GM23338 (cell line): ENCODE data around the gene ADAP1. TPM values are rescaled to one million over a fixed set of nuclear protein-coding genes. Genes with fewer than 3 reads are reported as not detected.

Source experiments
- ATAC-seq: fragments of 200-7000 bp; cut with Tn5 transposase; 3 replicates; pipeline ENCODE4 v1.9.1; 2020
- DNase-seq: peaks from one replicate; pipeline ENCODE4 v3.0.0-alpha.2; 2015; ENCODE audit warnings: low spot score
- H2AFZ ChIP-seq: fragments of 200-600 bp; sonication (generic); 2 replicates; pipeline ENCODE4 v1.8.0; 2016; ENCODE audit warnings: antibody characterized with exemption, mild to moderate bottlenecking, moderate library complexity
- H3F3A ChIP-seq: fragments of 200-600 bp; sonication (generic); replicated peaks from 2 replicates; pipeline ENCODE4 v1.8.0; 2017; ENCODE audit warnings: antibody characterized with exemption, mixed run types, low read depth
- H3K27ac ChIP-seq: fragments of 200-600 bp; sonication (generic); 2 replicates; pipeline ENCODE4 v1.6.1; 2016; ENCODE audit warnings: low read depth
- H3K27me3 ChIP-seq: fragments of 200-600 bp; sonication (generic); 2 replicates; pipeline ENCODE4 v1.8.0; 2016; ENCODE audit warnings: mild to moderate bottlenecking, mixed run types, moderate library complexity; ENCODE audit not compliant: insufficient read depth
- H3K36me3 ChIP-seq: fragments of 200-600 bp; sonication (generic); 2 replicates; pipeline ENCODE4 v1.8.0; 2016; ENCODE audit warnings: mild to moderate bottlenecking; ENCODE audit not compliant: insufficient read depth
- H3K4me1 ChIP-seq: fragments of 200-600 bp; sonication (generic); 2 replicates; pipeline ENCODE4 v1.8.0; 2016; ENCODE audit warnings: mild to moderate bottlenecking, moderate library complexity; ENCODE audit not compliant: insufficient read depth
- H3K4me2 ChIP-seq: fragments of 200-600 bp; sonication (generic); 2 replicates; pipeline ENCODE4 v1.7.1; 2017; ENCODE audit warnings: mixed run types
- H3K4me3 ChIP-seq: fragments of 200-600 bp; sonication (generic); 2 replicates; pipeline ENCODE4 v1.6.1; 2016; ENCODE audit warnings: mixed run types
- H3K79me2 ChIP-seq: fragments of 200-600 bp; sonication (generic); replicated peaks from 2 replicates; pipeline ENCODE4 v1.8.0; 2017; ENCODE audit warnings: mild to moderate bottlenecking; ENCODE audit not compliant: insufficient read depth
- H3K9me2 ChIP-seq: fragments of 200-600 bp; sonication (generic); 2 replicates; pipeline ENCODE4 v1.8.0; 2017; ENCODE audit not compliant: insufficient read depth
- H4K20me1 ChIP-seq: fragments of 200-600 bp; sonication (generic); replicated peaks from 2 replicates; pipeline ENCODE4 v1.8.0; 2017; ENCODE audit warnings: mild to moderate bottlenecking; ENCODE audit not compliant: insufficient read depth
- H3K27ac Mint-ChIP-seq: 2 replicates; pipeline ENCODE4 v1.8.0; 2020; ENCODE audit warnings: inconsistent platforms, mild to moderate bottlenecking, moderate library complexity, mixed read lengths
- H3K27me3 Mint-ChIP-seq: 3 replicates; pipeline ENCODE4 v1.8.0; 2022; ENCODE audit warnings: low read depth, mild to moderate bottlenecking, moderate library complexity, mixed read lengths, inconsistent platforms; ENCODE audit not compliant: insufficient read depth, poor library complexity
- H3K36me3 Mint-ChIP-seq: 3 replicates; pipeline ENCODE4 v1.8.0; 2021; ENCODE audit warnings: low read depth, mild to moderate bottlenecking, inconsistent platforms, moderate library complexity, mixed read lengths
- H3K4me1 Mint-ChIP-seq: 3 replicates; pipeline ENCODE4 v1.8.0; 2020; ENCODE audit warnings: mild to moderate bottlenecking, inconsistent platforms, mixed read lengths
- H3K4me3 Mint-ChIP-seq: 3 replicates; pipeline ENCODE4 v1.8.0; 2021; ENCODE audit warnings: moderate library complexity, mild to moderate bottlenecking, inconsistent platforms, mixed read lengths
- H3K9me3 Mint-ChIP-seq: 3 replicates; pipeline ENCODE4 v1.8.0; 2020; ENCODE audit warnings: moderate library complexity, mild to moderate bottlenecking, inconsistent platforms, mixed read lengths
- CREB1 ChIP-seq: fragments of 250-450 bp; sonication (Bioruptor Pico); IDR thresholded peaks from 2 replicates; pipeline ENCODE4 v1.5.0; 2020; ENCODE audit warnings: low read depth, mild to moderate bottlenecking, moderate library complexity
- CTCF ChIP-seq, 2 experiments: fragments of 200-600 bp in 1 of 2; sonication (generic) in 1 of 2; conservative IDR thresholded peaks; 2 replicates each; pipeline versions ENCODE4 v1.5.1 to v1.6.1; 2016 to 2017; ENCODE audit warnings: antibody characterized with exemption in 2 of 2, low read depth in 2 of 2, mild to moderate bottlenecking in 2 of 2, moderate library complexity in 1 of 2
- ETS1 ChIP-seq: IDR thresholded peaks from 2 replicates; pipeline ENCODE4 v1.6.1; 2016; ENCODE audit warnings: antibody characterized with exemption
- EZH2 ChIP-seq: fragments of 200-600 bp; sonication (generic); IDR thresholded peaks from one replicate; pipeline ENCODE4 v1.8.0; 2017; ENCODE audit warnings: antibody characterized with exemption, mild to moderate bottlenecking, low read depth; ENCODE audit not compliant: unreplicated experiment
- EZH2phosphoT487 ChIP-seq: fragments of 200-600 bp; sonication (generic); IDR thresholded peaks from one replicate; pipeline ENCODE4 v1.8.1; 2018; ENCODE audit warnings: antibody characterized with exemption; ENCODE audit not compliant: unreplicated experiment
- JUNB ChIP-seq: IDR thresholded peaks from one replicate; pipeline ENCODE4 v1.6.1; 2016; ENCODE audit warnings: antibody characterized with exemption; ENCODE audit not compliant: unreplicated experiment
- NANOG ChIP-seq: IDR thresholded peaks from 2 replicates; pipeline ENCODE4 v1.6.1; 2016; ENCODE audit warnings: antibody characterized with exemption, borderline replicate concordance
- POLR2AphosphoS5 ChIP-seq: IDR thresholded peaks from 2 replicates; pipeline ENCODE4 v1.6.1; 2016; ENCODE audit warnings: antibody characterized with exemption, low read depth
- REST ChIP-seq: IDR thresholded peaks from one replicate; pipeline ENCODE4 v1.6.1; 2018; ENCODE audit warnings: antibody characterized with exemption; ENCODE audit not compliant: unreplicated experiment
- STAT1 ChIP-seq: IDR thresholded peaks from one replicate; pipeline ENCODE4 v1.6.1; 2016; ENCODE audit warnings: antibody characterized with exemption; ENCODE audit not compliant: unreplicated experiment
- ZNF114 ChIP-seq: fragments of 250-450 bp; sonication (Bioruptor Pico); IDR thresholded peaks from 2 replicates; pipeline ENCODE4 v1.5.0; 2020; ENCODE audit warnings: mild to moderate bottlenecking, moderate library complexity
- ZNF331 ChIP-seq: fragments of 250-450 bp; sonication (Bioruptor Pico); IDR thresholded peaks from 2 replicates; pipeline ENCODE4 v1.5.0; 2020; ENCODE audit warnings: low read depth, mild to moderate bottlenecking, moderate library complexity
- ZNF462 ChIP-seq: fragments of 250-450 bp; sonication (Bioruptor Pico); IDR thresholded peaks from 2 replicates; pipeline ENCODE4 v1.5.0; 2020; ENCODE audit warnings: mild to moderate bottlenecking, moderate library complexity
- polyA plus RNA-seq: library from polyadenylated mRNA; unstranded; fragments of >200 nt; fragmentation: Nextera tagmentation; extraction: Ambion mirVana; gene quantifications from 2 replicates; pipeline ENCODE4 v1.2.1, GENCODE V29; 2016
- total RNA-seq: library from RNA; depleted of rRNA; stranded (reverse); fragments of >200 nt; shearing (Covaris generic); gene quantifications from 2 replicates; pipeline ENCODE4 v1.2.3, GENCODE V29; 2014

ADAP1 gene
- total and polyA plus RNA-seq, 2 experiments from 2014 or later = 2.2 to 9.6 TPM

GRCh38 chr7:903921-904755 is 50.3 kb downstream of the ADAP1 start:
- DNase-seq (no peak), ATAC-seq (no peak)
- no peaks in the 10 kb centered on the region for H3K79me2 ChIP-seq
- H3K4me1 ChIP-seq = no peaks in the 10 kb centered on the region
- H3K27ac ChIP-seq = no peak overlapping the region
- H3K27me3 ChIP-seq = peaks cover 8% of the 10 kb centered on the region
- no peaks in the 10 kb centered on the region for H4K20me1 ChIP-seq
- no peak overlapping the region for H2AFZ ChIP-seq
- H3K9me2 ChIP-seq = no peaks in the 10 kb centered on the region
- H3K36me3 Mint-ChIP-seq = no peaks in the 10 kb centered on the region
- no peak overlapping the region for H3K4me3 Mint-ChIP-seq
- no peak overlapping the region for H3K27ac Mint-ChIP-seq
- TF ChIP-seq ZNF331 (no peak), STAT1 (no peak), NANOG (no peak), ETS1 (no peak), ZNF114 (CRISPR knock-in tag) (no peak), ZNF462 (CRISPR knock-in tag) (no peak), JUNB (no peak), POLR2AphosphoS5 (no peak), CTCF (conservative IDR thresholded peaks at IDR 0.05; ENCODE audit: low read depth in 2 of 2) (no peak), REST (no peak), EZH2 (no peak), EZH2phosphoT487 (no peak), CREB1 (CRISPR knock-in tag) (no peak)
- no peak overlapping the region for H3K4me2 ChIP-seq
- no peaks in the 10 kb centered on the region for H3K9me3 Mint-ChIP-seq
- H3K4me3 ChIP-seq = no peak overlapping the region
- H3K36me3 ChIP-seq = no peaks in the 10 kb centered on the region
- no peaks in the 10 kb centered on the region for H3F3A ChIP-seq
- peaks cover 15% of the 10 kb centered on the region for H3K27me3 Mint-ChIP-seq
- H3K4me1 Mint-ChIP-seq = no peaks in the 10 kb centered on the region; the same call in 2 of the 3 replicates
